Left ventricle myocardium superior (tissue), 1 donor: ENCODE measurements around the gene TMEM17. TPM values are rescaled to one million over a fixed set of nuclear protein-coding genes. Genes with fewer than 3 reads are reported as not detected.
A peak's percentile ranks its signal among the peaks of the same experiment; 100 is the strongest.

Source experiments
- ATAC-seq: fragments of 200-7000 bp; cut with Tn5 transposase; one replicate; pipeline ENCODE4 v1.9.1; 2020; ENCODE audit warnings: mild to moderate bottlenecking, moderate library complexity
- DNase-seq: peaks from one replicate; pipeline ENCODE4 v3.0.0-alpha.2; 2020
- intact Hi-C: fragments of 100-400 bp; cut with micrococcal nuclease; formaldehyde crosslinking; loops from one replicate; pipeline ENCODE4 v1.11.0; 2022
- total RNA-seq: library from RNA; stranded (reverse); fragmentation: NEBNext Ultra II Directional; extraction: Animal tissue kit (Norgen Biotek cat#: 25700); gene quantifications from one replicate; pipeline ENCODE4 v1.2.1, GENCODE V29; 2021
- donor health status: DM: no; HTN: yes; CAD: no; lungs with severe emphysema.

Gene TMEM17
- total RNA-seq, 1 donor from 2014 or later, result 1.4 TPM

GRCh38 chr2:62478093-62478580, 27.9 kb downstream of the TMEM17 start:
- DNase-seq (no peak), ATAC-seq (peak; percentile 71)
- intact Hi-C loops, result no loop called here

- DNase-seq (no peak), ATAC-seq (no peak)
- intact Hi-C loops, result no loop called here
These were observed 28.4 kb downstream of the TMEM17 start for GRCh38 chr2:62477573-62477972.

GRCh38 chr2:62475172-62476011, 30.6 kb downstream of the TMEM17 start:
- DNase-seq (peak; percentile 39), ATAC-seq (peak; percentile 15)
- intact Hi-C loops, result no loop called here

GRCh38 chr2:62474176-62474575, 31.8 kb downstream of the TMEM17 start:
- intact Hi-C loops, result no loop called here
- ATAC-seq, result no peak
- no peak for DNase-seq

GRCh38 chr2:62473246-62473827, 32.7 kb downstream of the TMEM17 start:
- no peak for DNase-seq
- intact Hi-C loops, result no loop called here
- no peak for ATAC-seq

GRCh38 chr2:62472312-62472711, 33.7 kb downstream of the TMEM17 start:
- intact Hi-C loops, result no loop called here

GRCh38 chr2:62471816-62472215, 34.2 kb downstream of the TMEM17 start:
- DNase-seq (peak; percentile 80), ATAC-seq (peak; percentile 75)
- intact Hi-C loops, result no loop called here

More at GRCh38 chr2:62472312-62472711, 33.7 kb downstream of the TMEM17 start:
- ATAC-seq (peak; percentile 41), DNase-seq (no peak)

GRCh38 chr2:62471404-62471803, 34.6 kb downstream of the TMEM17 start:
- intact Hi-C loops, result no loop called here
- DNase-seq (no peak), ATAC-seq (no peak)

- DNase-seq, result no peak
- no peak for ATAC-seq
- intact Hi-C loops, result loop anchor here (5.0 kb wide), 1 partner anchor 378 kb away; no protein-coding TSS in a partner anchor
These were observed 36.4 kb downstream of the TMEM17 start for GRCh38 chr2:62469548-62469947.

- intact Hi-C loops, result loop anchor here (5.0 kb wide), 1 partner anchor 378 kb away; no protein-coding TSS in a partner anchor
- no peak for ATAC-seq
- DNase-seq, result no peak
These were observed 36.9 kb downstream of the TMEM17 start for GRCh38 chr2:62469114-62469513.

GRCh38 chr2:62467475-62468321, 38.3 kb downstream of the TMEM17 start:
- peak; percentile 65 for DNase-seq
- ATAC-seq, result peak; percentile 65
- intact Hi-C loops, result loop anchor here (5.0 kb wide), 1 partner anchor 380 kb away; no protein-coding TSS in a partner anchor

- intact Hi-C loops, result loop anchor here (5.0 kb wide), 1 partner anchor 380 kb away; no protein-coding TSS in a partner anchor
- no peak for DNase-seq
- ATAC-seq, result peak; percentile 5
These were observed 38.9 kb downstream of the TMEM17 start for GRCh38 chr2:62467100-62467474.

GRCh38 chr2:62466503-62466854, 39.5 kb downstream of the TMEM17 start:
- ATAC-seq (no peak), DNase-seq (no peak)
- intact Hi-C loops, result loop anchor here (5.0 kb wide), 1 partner anchor 381 kb away; no protein-coding TSS in a partner anchor

- intact Hi-C loops, result loop anchor here (5.0 kb wide), 1 partner anchor 381 kb away; no protein-coding TSS in a partner anchor
- ATAC-seq (no peak), DNase-seq (no peak)
These were observed 40.1 kb downstream of the TMEM17 start for GRCh38 chr2:62465741-62466502.

- DNase-seq (no peak), ATAC-seq (no peak)
- intact Hi-C loops, result loop anchor here (5.0 kb wide), 1 partner anchor 382 kb away; no protein-coding TSS in a partner anchor
These were observed 40.8 kb downstream of the TMEM17 start for GRCh38 chr2:62465039-62465740.

GRCh38 chr2:62464221-62465007, 41.6 kb downstream of the TMEM17 start:
- DNase-seq, result no peak
- ATAC-seq, result no peak
- intact Hi-C loops, result loop anchor here (5.0 kb wide), 1 partner anchor 383 kb away; no protein-coding TSS in a partner anchor

GRCh38 chr2:62462211-62462610, 43.8 kb downstream of the TMEM17 start:
- ATAC-seq (no peak), DNase-seq (no peak)
- intact Hi-C loops, result no loop called here
